ENCODE data around the gene ITPKC. TPM values are rescaled to one million over a fixed set of nuclear protein-coding genes. Genes with fewer than 3 reads are reported as not detected.

ITPKC gene
- total RNA-seq, 1 donor from 2014 or later: 9.8 TPM

DNA sequence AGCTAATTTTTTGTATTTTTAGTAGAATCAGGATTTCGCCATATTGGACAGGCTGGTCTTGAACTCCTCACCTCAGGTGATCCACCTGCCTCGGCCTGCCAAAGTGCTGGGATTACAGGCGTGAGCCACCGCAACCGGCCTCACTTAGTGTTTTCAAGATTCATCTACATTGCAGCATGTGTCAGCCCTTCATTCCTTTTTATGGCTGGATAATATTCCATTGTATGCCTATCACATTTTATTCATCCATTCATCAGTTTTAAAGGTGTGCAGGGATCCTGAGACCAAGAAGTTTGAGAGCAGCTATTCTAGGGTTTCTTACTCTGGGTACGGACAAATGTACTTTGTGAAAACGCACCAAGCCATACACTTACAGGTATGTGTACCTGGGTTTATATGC is 9.3 kb upstream of the ITPKC start:
- peaks cover 47% of the 10 kb centered on the region for H3K4me1 ChIP-seq
- TF ChIP-seq, protein P1, sequence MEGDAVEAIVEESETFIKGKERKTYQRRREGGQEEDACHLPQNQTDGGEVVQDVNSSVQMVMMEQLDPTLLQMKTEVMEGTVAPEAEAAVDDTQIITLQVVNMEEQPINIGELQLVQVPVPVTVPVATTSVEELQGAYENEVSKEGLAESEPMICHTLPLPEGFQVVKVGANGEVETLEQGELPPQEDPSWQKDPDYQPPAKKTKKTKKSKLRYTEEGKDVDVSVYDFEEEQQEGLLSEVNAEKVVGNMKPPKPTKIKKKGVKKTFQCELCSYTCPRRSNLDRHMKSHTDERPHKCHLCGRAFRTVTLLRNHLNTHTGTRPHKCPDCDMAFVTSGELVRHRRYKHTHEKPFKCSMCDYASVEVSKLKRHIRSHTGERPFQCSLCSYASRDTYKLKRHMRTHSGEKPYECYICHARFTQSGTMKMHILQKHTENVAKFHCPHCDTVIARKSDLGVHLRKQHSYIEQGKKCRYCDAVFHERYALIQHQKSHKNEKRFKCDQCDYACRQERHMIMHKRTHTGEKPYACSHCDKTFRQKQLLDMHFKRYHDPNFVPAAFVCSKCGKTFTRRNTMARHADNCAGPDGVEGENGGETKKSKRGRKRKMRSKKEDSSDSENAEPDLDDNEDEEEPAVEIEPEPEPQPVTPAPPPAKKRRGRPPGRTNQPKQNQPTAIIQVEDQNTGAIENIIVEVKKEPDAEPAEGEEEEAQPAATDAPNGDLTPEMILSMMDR (IDR thresholded peaks at IDR 0.05; ENCODE audit: borderline replicate concordance): no peak
- H3K27me3 ChIP-seq (ENCODE audit: low read depth): no peaks in the 10 kb centered on the region
- H3K36me3 ChIP-seq: peaks cover 80% of the 10 kb centered on the region
- no peak overlapping the region for H3K4me3 ChIP-seq
- intact Hi-C loops (cut with micrococcal nuclease): no loop called here
- DNase-seq: no peak
- peak overlapping the region; percentile 85 for H3K27ac ChIP-seq (replicated peaks)
- no peaks in the 10 kb centered on the region for H3K9me3 ChIP-seq (replicated peaks)

- intact Hi-C loops (cut with micrococcal nuclease): no loop called here
- peaks cover 66% of the 10 kb centered on the region for H3K36me3 ChIP-seq
- no peak for DNase-seq
- no peak overlapping the region for H3K4me3 ChIP-seq
- H3K4me1 ChIP-seq: peaks cover 47% of the 10 kb centered on the region
- H3K27ac ChIP-seq (replicated peaks): no peak overlapping the region
- no peaks in the 10 kb centered on the region for H3K27me3 ChIP-seq (ENCODE audit: low read depth)
- no peaks in the 10 kb centered on the region for H3K9me3 ChIP-seq (replicated peaks)
- TF ChIP-seq, protein P1 (IDR thresholded peaks at IDR 0.05; ENCODE audit: borderline replicate concordance): no peak
These were observed 7.1 kb upstream of the ITPKC start for GRCh38 chr19:40709817-40710216.

DNA sequence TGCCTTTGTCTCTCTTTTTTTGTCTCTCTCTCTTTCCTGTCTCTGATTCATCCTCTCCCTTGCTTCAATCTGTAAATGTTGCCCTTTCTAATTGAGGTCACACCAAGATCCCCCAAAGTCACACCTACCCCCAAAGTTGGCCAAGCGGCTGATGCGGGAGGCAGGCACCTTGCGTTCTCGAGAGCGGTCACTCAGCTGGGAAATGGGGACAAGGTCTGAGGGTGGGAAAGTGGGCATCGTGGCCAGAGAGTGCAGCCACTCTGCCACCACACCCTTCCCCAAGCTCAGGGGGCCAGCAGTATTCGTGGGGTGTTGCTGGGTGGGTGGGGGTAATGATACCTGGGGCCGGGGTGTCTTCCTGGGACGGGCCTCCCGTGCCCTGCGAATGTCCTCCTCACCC is 3.0 kb upstream of the ITPKC start:
- Histone ChIP-seq H3K27ac (replicated peaks) (peak overlapping the region; percentile 97), H3K4me3 (peak overlapping the region; percentile 85), H3K27me3 (ENCODE audit: low read depth) (no peaks in the 10 kb centered on the region), H3K36me3 (peaks cover 37% of the 10 kb centered on the region), H3K4me1 (peaks cover 49% of the 10 kb centered on the region), H3K9me3 (replicated peaks) (no peaks in the 10 kb centered on the region)
- TF ChIP-seq, protein P1 (IDR thresholded peaks at IDR 0.05; ENCODE audit: borderline replicate concordance): no peak
- no peak for DNase-seq
- intact Hi-C loops (cut with micrococcal nuclease): no loop called here

GRCh38 chr19:40714441-40715299 is 2.2 kb upstream of the ITPKC start:
- DNase-seq: peak; percentile 95
- Histone ChIP-seq H3K9me3 (replicated peaks) (no peaks in the 10 kb centered on the region), H3K4me3 (peak overlapping the region; percentile 85), H3K36me3 (peaks cover 30% of the 10 kb centered on the region), H3K27me3 (ENCODE audit: low read depth) (no peaks in the 10 kb centered on the region), H3K27ac (replicated peaks) (peak overlapping the region; percentile 97), H3K4me1 (peaks cover 56% of the 10 kb centered on the region)
- TF ChIP-seq, protein P1 (IDR thresholded peaks at IDR 0.05; ENCODE audit: borderline replicate concordance): peak; percentile 12
- intact Hi-C loops (cut with micrococcal nuclease): no loop called here

- TF ChIP-seq, protein P1 (IDR thresholded peaks at IDR 0.05; ENCODE audit: borderline replicate concordance): no peak
- DNase-seq: no peak
These were observed 856 bp upstream of the ITPKC start for GRCh38 chr19:40716031-40716481.

More at GRCh38 chr19:40716031-40716481, 856 bp upstream of the ITPKC start:
- Histone ChIP-seq H3K4me3 (peak overlapping the region; percentile 85), H3K27me3 (ENCODE audit: low read depth) (no peaks in the 10 kb centered on the region), H3K27ac (replicated peaks) (peak overlapping the region; percentile 97), H3K9me3 (replicated peaks) (no peaks in the 10 kb centered on the region), H3K4me1 (peaks cover 70% of the 10 kb centered on the region), H3K36me3 (peaks cover 16% of the 10 kb centered on the region)
- intact Hi-C loops (cut with micrococcal nuclease): no loop called here
